Cortex of kidney (tissue), 1 donor: ENCODE data around the gene SMARCAL1.
A peak's percentile ranks its signal among the peaks of the same experiment; 100 is the strongest.

Source experiments
- DNase-seq: peaks from one replicate; lab custom pipeline; 2025; lab: John Stamatoyannopoulos, UW

Gene SMARCAL1

DNA sequence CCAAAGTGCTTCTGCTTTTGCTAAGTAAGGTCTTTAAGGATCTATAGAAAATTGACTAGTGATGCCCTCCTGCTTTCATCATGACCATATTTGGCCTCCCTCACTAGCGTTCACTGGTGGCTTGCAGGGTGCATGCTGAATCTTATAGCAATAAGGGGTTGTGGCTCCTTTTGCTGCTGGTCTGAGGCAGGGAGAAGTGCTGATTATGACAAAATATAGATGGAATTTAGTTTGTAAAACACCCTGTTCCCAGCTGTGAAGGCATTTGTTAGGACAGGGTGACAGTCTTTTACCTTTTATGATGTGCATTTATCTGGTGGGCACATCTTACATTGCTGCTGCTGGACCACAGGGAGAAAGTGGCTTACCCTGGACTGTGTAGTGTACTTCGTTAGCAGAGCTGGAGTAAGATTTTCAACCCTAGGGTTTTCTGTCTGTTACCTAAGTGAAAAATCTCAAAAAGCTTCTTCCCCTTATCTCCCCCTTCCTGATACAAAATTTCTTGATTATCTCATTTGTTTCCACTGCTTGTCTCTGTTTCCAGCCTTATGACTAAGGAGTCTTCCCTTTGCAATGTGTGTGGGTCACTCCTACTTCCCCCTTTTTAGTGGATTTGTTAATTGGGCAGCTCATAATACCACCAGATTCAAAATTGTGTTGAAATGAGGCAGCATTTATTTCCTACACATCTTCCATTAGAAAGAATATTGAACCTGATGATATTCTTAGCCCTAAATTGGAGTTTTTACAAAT is 65.2 kb downstream of the SMARCAL1 start:
- DNase-seq = no peak

DNA sequence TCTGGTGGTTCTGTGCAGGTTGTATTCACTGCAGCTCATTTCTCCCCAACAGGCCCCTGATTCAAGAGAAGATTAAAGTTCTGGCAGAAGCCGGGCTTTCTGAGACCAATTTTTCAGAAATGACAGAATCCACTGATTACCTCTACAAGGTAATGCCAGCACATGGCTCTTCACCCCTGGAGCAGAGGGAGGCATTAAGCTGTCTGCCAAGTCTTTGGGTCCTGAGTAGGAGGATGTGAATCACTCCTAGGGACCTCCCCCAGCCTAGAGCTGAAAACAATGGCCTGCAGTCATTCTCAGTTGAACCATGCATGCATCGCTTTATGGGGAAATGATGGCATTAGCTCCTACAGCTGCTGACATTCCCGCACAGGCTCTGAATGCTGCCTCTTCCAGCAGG is 65.9 kb downstream of the SMARCAL1 start:
- DNase-seq = no peak

DNA sequence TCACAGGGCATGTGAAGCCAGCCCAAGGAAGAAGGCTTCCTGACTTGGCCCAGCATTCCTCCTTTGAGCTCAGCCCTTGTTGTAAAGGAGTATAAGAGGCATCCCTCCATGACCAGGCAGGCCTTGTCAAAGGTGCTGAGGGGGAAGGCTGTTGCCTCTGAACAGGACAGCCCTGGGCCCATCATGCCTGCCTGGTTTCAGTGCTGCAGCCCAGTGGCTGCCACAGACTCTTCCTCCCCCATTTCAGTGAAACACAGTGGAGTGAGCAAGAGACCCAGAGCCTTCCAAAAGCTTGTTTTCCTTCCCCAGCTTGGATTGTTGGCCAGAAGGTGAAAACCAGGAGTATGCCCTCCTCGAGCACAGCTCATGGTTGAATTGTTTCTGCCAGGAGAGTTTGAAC is 66.5 kb downstream of the SMARCAL1 start:
- no peak for DNase-seq

DNA sequence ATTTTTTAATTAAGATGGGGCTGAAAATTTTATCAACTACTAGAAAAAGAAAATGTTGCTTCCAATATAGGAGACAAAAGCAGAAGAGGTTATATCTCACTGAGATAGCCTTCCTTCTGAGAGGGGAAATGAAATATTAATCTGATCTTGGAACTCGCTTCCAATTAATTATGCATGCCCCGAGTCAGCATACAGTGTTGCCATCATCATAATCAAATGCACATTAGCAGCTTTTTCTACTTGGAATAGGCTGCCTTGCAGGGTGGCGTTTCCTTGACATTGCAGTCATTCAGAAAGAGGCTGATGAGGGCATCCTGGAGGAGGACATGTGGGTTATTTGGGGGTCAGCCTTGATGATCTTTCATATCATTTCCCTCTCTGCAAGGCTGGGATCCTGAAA is 67.9 kb downstream of the SMARCAL1 start:
- no peak for DNase-seq

DNA sequence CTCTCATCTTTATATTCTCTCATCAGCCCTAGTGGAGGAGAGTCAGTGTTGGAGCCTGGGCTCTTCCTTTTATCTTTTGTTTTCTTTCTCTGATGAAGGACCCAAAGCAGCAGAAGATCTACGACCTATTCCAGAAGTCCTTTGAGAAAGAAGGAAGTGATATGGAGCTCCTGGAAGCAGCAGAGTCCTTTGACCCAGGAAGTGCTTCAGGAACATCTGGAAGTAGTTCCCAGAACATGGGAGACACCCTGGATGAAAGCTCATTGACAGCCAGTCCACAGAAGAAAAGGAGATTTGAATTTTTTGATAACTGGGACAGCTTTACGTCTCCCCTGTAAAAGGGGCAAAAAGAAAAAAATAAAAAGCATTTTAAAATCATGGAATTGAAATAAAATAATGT is 70.4 kb downstream of the SMARCAL1 start:
- no peak for DNase-seq

DNA sequence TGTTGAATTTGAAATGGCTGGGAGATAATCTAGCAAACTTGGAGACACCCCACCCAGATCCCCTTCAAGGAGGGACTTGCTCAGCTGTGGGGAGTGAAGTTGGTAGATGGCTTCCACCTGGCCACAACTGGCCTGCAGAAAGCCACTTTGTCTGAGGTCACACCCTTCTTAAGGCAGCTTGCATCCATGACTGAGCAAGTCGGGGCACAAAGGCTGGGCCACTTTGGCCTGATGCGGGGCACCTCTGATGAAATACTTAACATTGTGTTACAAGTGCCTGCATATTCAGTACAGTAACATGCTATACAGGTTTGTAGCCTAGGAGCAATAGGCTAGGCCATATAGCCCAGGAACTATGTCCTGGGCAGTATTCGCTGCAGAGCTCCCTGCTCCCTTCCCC is 73.0 kb downstream of the SMARCAL1 start:
- DNase-seq = no peak

DNA sequence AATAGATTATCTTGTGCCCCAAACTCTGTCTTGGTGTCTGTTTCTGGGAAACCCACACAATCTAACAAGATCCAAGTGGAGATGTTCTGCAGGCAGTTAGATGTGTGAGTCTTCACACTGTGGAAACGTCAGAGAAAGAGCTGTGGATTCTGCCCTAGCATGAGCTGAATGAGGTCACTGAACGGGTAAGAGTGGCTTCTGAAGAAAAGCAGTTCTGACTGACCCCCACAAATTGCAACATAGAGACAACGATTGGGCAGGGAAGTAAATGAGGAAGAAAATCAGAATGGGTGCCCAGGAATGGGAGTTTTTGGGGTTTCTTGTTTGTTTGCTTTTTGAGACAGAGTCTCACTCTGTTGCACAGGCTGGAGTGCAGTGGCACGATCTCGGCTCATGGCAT is 73.5 kb downstream of the SMARCAL1 start:
- DNase-seq = no peak

DNA sequence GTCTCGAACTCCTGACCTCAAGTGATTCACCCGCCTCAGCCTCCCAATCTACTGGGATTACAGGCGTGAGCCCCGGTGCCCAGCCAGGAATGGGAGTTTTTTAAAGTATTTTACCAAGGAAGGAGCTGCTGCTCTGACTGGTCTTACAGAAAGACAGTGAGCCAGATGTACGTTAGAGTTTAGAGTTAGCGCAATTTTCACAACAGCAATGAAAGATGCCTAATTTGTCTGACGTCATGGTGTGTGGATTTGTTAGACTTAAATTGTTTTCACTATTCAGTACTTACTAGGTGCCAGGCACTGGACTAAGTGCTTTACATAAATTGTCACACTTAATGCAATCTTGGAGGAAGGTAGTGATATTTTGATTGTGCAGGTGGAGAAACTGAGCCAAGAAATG is 74.0 kb downstream of the SMARCAL1 start:
- DNase-seq = no peak

DNA sequence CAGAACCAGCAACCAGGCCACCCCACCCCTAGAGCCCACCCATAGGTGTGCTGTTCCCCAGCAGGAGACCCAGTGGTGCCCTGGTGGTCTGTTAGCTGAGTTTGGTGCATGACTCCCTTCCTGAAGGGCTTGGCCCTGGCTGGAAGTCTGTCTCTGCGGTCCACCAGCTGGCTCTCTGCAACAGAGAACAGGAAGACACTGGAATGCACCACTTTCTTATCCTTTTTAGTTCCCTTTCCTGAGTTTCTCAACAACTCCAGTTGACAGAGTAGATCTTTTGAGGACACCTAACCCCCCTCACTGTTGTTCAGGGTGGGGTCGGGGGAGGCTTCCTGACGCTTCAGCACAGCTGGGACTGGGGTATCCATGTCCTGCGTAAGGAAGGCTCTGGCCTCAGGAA is 74.4 kb downstream of the SMARCAL1 start:
- no peak for DNase-seq

DNA sequence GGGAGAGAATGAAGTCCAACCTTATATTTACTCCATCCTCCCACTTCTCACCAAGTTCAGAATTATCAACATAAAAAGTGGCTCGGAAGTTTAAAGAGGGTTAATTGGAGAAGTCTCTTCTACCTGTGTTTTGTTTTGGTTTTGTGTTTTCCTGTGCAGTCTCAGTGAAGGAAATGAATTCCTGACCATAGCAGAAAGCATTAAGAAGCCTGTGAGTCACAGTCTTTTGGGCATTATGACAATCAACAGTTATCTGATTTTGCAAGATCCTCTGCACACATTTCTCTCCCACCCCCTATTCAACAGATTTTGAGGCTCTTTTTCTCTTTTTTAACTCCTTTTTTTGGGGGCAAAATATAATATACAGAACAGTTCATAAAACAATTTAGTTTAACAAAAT is 77.8 kb downstream of the SMARCAL1 start:
- no peak for DNase-seq

DNA sequence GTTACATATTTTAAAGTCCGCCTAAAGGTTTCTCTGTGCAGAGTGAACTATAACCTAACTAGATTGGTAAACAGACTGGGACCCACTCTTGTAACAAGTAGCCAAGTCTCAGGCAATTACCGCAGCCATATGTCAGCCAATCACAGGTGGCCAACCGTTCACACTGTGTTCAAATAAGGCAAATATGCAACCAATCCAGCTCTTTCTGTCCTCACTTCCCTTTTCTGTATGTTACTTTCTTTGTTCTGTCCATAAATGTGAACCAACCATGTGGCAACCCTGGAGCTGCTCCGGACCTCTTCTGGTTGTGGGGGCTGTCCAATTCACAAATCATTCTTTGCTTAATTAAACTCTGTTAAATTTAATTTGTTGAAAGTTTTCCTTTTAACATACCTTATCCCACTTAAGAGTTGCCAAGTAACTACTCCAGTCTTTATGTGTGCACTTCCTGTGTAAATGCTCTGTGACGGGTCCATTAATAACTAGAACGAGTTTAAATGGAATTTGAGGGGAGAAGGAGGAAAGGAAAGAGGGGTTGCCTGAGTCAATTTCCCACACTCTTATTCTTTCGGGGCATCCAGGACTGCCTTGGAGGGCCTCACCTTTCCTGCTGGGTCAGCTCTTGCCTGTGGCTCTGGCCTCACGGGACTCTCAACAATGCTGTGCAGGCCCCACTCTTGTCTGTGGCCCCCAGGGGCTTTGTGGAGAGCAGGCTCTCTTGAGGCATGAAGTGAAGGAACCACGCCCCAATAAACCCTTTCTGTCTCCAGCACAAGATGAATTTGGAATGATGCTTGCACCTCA is 79.7 kb downstream of the SMARCAL1 start:
- no peak for DNase-seq

DNA sequence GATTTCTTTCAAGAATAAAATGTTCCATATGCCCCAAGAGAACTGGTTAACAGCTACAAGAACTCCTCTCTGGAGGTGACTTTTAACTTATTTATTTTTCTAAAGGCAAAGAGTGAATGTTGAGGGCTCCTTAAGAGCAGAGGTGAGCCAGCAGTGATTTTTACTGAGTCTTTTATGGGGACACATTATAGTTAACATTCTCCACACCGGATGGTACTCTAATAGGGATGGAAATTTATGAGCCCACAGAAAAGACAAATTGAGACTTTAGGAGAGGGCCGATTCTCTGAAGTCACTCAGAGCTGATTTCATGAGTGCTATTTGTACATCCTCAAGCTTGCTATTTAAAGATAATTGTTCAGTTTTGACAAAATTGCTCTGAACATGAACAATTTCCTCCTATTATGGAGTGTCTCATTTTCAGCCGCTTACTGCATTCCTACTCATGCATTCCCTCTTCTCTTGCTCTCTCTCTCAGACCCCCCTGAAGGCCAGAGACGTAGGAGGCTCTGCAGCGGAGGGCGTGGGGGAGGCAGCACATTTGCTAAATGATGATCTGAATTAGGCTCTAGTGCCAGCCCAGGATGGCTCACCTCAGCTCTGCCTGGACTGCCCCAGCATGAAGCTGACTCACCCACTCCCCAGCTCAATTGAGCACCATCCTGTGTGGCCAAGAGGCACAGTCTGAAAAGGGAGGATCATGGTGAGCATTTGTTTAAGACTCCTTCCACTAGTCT is 80.5 kb downstream of the SMARCAL1 start:
- DNase-seq = no peak

DNA sequence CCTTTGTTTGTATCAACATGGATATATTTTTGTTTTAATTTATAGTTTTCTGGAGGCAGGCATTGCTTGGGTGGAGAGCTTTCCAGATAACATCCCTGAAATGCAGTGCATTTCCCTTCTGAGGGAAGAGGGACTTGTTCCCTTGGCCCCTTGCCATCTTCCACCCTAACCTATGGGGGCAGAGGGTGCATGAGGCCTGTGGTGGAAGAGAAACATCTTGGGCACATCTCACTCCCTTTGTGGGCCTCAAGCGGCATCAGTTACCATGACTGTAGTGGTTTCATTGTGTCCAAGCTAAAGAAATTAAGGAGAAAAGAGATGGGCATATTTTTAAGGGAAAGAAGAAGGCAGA is 81.0 kb downstream of the SMARCAL1 start:
- no peak for DNase-seq

DNA sequence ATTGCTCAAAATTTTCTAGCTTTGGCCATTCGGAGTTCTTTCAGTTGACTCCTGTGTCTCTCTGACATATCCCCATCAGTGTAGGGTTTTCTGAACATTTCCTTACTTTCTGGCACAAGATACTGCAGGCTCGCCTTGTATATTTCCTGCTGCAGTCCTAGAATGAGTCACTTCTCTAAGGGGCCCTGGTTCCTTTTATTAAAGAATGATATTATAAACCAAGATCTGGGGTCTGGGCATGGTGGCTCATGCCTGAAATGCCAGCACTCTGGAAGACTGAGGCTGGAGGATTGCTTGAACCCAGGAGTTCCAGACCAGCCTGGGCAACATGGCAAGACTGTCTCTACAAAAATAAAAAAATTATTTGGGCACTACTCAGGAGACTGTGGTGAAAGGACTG is 83.4 kb downstream of the SMARCAL1 start:
- no peak for DNase-seq

DNA sequence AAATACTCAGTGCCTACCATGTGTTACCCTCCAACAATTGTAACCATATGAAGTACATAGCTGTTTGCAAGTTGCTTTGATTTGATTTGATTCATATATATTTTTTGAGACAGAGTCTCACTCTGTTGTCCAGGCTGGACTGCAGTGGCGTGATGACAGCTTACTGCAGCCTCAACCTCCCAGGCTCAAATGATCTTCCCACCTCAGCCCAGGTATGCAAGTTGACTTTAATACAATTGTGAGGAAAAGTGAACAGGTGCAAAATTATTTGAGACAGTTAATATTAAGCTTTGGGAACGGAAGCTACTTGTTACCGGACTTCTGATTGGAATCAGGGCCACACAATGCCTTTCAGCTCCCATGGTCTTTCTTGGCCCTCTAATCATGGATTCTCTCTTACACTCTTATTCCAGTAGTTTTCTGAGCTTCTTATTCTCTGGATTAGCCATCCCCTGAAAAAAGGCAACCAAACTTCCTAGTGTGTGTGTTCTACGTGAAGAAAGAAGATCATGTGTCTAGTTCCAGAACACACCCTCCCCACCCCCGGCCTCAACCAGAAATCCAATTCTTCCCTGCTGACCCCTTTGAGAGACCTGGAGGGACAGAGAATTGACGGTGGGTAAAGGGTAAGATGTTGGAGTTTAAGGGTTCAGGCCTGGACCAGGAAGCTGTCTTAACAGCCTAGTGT is 85.2 kb downstream of the SMARCAL1 start:
- DNase-seq = no peak

DNA sequence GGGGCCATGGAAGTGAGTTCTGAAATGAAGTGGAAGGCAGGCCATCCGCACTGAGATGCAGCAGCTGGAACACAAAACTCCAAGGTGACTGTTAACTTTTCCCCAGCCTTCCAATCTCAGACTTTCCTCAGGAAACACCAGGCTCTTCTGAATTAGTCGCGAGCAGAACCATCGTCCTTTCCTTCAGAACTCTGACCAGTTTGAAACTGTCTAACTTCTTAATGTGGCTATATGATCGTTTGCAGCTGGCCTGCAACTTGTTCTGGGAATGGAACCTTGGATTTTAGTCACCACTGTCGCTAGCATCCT is 85.7 kb downstream of the SMARCAL1 start:
- no peak for DNase-seq

DNA sequence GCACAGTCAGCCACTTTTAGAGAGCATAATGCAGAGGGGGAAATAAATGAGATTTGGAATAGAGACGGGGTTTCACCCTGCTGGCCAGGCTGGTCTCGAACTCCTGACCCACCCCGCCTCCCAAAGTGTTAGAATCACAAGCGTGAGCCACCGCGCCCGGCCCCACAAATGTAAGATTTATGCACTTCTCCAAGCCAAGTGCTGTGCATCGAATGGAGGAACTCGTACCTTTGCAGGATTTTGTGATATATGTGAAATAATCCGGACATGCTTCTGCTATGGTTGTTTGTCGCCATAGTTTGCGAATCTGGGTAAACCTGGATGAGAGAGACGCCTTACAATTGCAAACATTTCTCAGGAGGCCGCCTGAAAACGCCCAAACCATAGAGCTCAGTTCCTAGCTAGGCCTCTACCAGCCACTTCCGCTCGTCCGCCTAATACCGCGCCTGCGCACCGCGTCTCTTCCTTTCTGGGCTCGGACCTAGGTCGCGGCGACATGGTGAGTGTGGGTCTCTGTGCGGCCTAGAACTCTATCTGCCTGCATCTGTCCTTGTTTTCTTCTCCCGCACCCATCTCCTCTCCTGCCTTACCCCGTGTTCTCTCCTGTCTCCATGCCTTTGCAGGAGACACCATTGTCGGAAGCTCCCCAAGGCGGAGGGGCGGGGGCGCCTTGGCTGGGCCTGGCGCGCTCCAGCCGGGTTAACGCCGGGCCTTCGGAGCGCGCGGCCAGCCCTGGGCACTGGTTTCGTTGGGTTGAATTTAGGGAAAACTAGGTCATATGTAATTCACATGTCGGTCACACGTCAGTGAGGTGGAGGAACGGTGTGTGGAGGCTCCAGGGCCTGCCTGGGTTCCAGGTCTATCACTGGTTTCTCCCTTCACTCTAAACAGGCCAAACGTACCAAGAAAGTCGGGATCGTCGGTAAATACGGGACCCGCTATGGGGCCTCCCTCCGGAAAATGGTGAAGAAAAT is 86.4 kb downstream of the SMARCAL1 start, which contains the start of gene RPL37A:
Gene RPL37A (plus strand): TSS at position 466 of the 974 bp plus-strand sequence. CDS start 31 bp downstream, at position 497.
- DNase-seq = peak; percentile 6

DNA sequence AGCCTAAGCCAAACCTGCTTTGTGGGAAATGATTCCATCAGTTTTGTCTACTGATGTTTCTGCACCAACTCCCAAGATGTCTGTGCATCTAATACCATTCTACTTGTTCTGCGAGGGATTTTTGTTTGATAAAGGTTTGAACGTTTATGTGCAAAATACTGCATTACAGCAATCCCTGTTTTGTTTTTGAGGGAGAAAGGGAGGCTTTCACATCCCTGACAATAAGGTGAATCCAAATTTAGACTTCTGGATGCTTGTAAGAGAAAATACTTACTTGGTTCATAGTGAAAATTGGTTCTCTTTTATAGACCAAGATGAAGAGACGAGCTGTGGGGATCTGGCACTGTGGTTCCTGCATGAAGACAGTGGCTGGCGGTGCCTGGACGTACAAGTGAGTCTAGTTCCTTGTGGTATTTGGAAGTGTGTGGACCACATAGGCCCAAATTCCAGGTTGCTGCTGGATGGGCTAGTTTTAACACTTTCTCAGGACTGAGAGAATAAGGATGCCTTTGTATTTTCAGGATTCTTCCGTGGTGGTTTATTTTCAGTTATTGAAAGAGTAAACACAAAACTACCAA is 87.4 kb downstream of the SMARCAL1 start:
- DNase-seq = no peak

DNA sequence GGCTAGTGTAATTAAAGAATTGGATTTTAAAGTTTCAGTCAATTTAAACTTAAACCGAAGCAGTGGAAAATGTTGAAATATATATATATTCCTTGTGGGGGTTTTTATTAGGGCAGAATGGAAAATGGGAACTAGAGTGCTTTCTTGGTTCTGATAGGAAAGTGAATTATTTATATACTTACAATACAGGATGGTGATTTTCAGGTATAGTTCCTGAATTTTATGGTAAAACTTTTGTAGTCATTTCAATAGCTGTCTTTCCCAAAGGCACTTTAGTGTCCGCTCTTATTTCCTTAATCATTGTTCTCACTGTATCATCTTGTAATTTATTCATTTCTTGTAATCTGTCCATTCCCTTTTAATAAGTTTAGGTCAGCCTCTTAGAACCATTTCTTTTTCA is 88.3 kb downstream of the SMARCAL1 start:
- no peak for DNase-seq

DNA sequence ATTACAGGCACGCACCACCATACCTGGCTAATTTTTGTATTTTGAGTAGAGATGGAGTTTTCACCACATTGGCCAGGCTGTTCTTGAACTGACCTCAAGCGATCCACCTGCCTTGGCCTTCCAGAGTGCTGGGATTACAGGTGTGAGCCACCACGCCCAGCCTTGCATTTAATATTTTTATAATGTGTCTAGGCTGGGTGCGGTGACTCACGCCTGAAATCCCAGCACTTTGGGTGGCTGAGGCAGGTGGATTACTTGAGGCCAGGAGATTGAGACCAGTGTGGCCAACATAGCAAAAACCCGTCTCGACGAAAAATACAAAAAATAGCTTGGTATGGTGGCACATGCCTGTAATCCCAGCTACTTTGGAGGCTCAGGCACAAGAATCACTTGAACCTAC is 89.6 kb downstream of the SMARCAL1 start:
- DNase-seq = no peak
